HEK293 (cell line): ENCODE data around the gene PARD3.

Experiments used
- BCL6B ChIP-seq: fragments of 450-650 bp; formaldehyde crosslinking; IDR thresholded peaks from 2 replicates; pipeline ENCODE4 v1.5.1; 2017; ENCODE audit warnings: missing biosample characterization, missing genetic modification characterization
- FEZF1 ChIP-seq: fragments of 450-650 bp; formaldehyde crosslinking; IDR thresholded peaks from 2 replicates; pipeline ENCODE4 v1.5.1; 2016; ENCODE audit warnings: missing biosample characterization, missing genetic modification characterization
- GLIS1 ChIP-seq: fragments of 450-650 bp; formaldehyde crosslinking; IDR thresholded peaks from 2 replicates; pipeline ENCODE4 v1.5.1; 2016; ENCODE audit warnings: missing biosample characterization, missing genetic modification characterization
- HOXC10 ChIP-seq: sonication (generic); formaldehyde crosslinking; IDR thresholded peaks from 2 replicates; pipeline ENCODE4 v1.8.1; 2023; ENCODE audit warnings: mild to moderate bottlenecking, missing genetic modification reagents
- SP7 ChIP-seq: fragments of 450-650 bp; formaldehyde crosslinking; IDR thresholded peaks from 2 replicates; pipeline ENCODE4 v1.5.1; 2016; ENCODE audit warnings: missing biosample characterization, missing genetic modification characterization
- TCF7L2 ChIP-seq: IDR thresholded peaks from 2 replicates; pipeline ENCODE4 v1.6.1; 2011; ENCODE audit warnings: low read depth, mild to moderate bottlenecking, inconsistent platforms, low read length, moderate library complexity, borderline replicate concordance
- YY1 ChIP-seq: fragments of 450-650 bp; formaldehyde crosslinking; IDR thresholded peaks from 2 replicates; pipeline ENCODE4 v1.5.1; 2018; ENCODE audit warnings: missing biosample characterization, missing genetic modification characterization
- ZNF114 ChIP-seq: fragments of 450-650 bp; formaldehyde crosslinking; IDR thresholded peaks from 2 replicates; pipeline ENCODE4 v1.5.0; 2017; ENCODE audit warnings: missing biosample characterization, missing genetic modification characterization
- ZNF138 ChIP-seq: fragments of 450-650 bp; formaldehyde crosslinking; IDR thresholded peaks from 2 replicates; pipeline ENCODE4 v1.5.1; 2016; ENCODE audit warnings: missing biosample characterization, missing genetic modification characterization, borderline replicate concordance
- ZNF2 ChIP-seq: fragments of 450-650 bp; formaldehyde crosslinking; IDR thresholded peaks from 2 replicates; pipeline ENCODE4 v1.5.1; 2016; ENCODE audit warnings: missing biosample characterization, missing genetic modification characterization
- ZNF311 ChIP-seq: fragments of 450-650 bp; formaldehyde crosslinking; IDR thresholded peaks from 2 replicates; pipeline ENCODE4 v1.5.1; 2017; ENCODE audit warnings: missing biosample characterization, missing genetic modification characterization, borderline replicate concordance
- ZNF37A ChIP-seq: fragments of 450-650 bp; IDR thresholded peaks from 2 replicates; pipeline ENCODE4 v1.5.1; 2018; ENCODE audit warnings: missing biosample characterization, missing genetic modification characterization
- ZNF558 ChIP-seq: fragments of 450-650 bp; formaldehyde crosslinking; IDR thresholded peaks from 2 replicates; pipeline ENCODE4 v1.5.1; 2016; ENCODE audit warnings: missing biosample characterization, missing genetic modification characterization
- ZNF560 ChIP-seq: fragments of 450-650 bp; formaldehyde crosslinking; IDR thresholded peaks from 2 replicates; pipeline ENCODE4 v1.5.1; 2017; ENCODE audit warnings: missing biosample characterization, missing genetic modification characterization, borderline replicate concordance
- ZNF585B ChIP-seq: fragments of 450-650 bp; formaldehyde crosslinking; IDR thresholded peaks from 2 replicates; pipeline ENCODE4 v1.5.1; 2016; ENCODE audit warnings: missing biosample characterization, missing genetic modification characterization
- ZNF600 ChIP-seq: fragments of 450-650 bp; formaldehyde crosslinking; IDR thresholded peaks from 2 replicates; pipeline ENCODE4 v1.5.1; 2016; ENCODE audit warnings: missing biosample characterization, missing genetic modification characterization
- ZNF621 ChIP-seq: fragments of 450-650 bp; formaldehyde crosslinking; IDR thresholded peaks from 2 replicates; pipeline ENCODE4 v1.5.1; 2017; ENCODE audit warnings: missing biosample characterization, missing genetic modification characterization
- ZNF747 ChIP-seq: fragments of 450-650 bp; formaldehyde crosslinking; IDR thresholded peaks from 2 replicates; pipeline ENCODE4 v1.5.1; 2016; ENCODE audit warnings: missing biosample characterization, missing genetic modification characterization
- ZNF792 ChIP-seq: fragments of 450-650 bp; formaldehyde crosslinking; IDR thresholded peaks from 2 replicates; pipeline ENCODE4 v1.5.1; 2016; ENCODE audit warnings: missing biosample characterization, missing genetic modification characterization
- TF ChIP-seq, protein P1 (sequence below): fragments of 450-650 bp; formaldehyde crosslinking; optimal IDR thresholded peaks from 2 replicates; pipeline ENCODE3; 2016; ENCODE audit warnings: missing biosample characterization, mild to moderate bottlenecking, missing genetic modification characterization
- TF ChIP-seq, protein P2 (sequence below): fragments of 450-650 bp; formaldehyde crosslinking; IDR thresholded peaks from 2 replicates; pipeline ENCODE4 v1.5.1; 2016; ENCODE audit warnings: missing biosample characterization, missing genetic modification characterization
- TF ChIP-seq, protein P3 (sequence below): fragments of 450-650 bp; formaldehyde crosslinking; IDR thresholded peaks from 2 replicates; pipeline ENCODE4 v1.5.1; 2016; ENCODE audit warnings: missing biosample characterization, missing genetic modification characterization, low read depth
- TF ChIP-seq, protein P4 (sequence below): fragments of 450-650 bp; formaldehyde crosslinking; IDR thresholded peaks from 2 replicates; pipeline ENCODE4 v1.5.1; 2017; ENCODE audit warnings: missing biosample characterization, missing genetic modification characterization
- TF ChIP-seq, protein P5 (sequence below): fragments of 450-650 bp; formaldehyde crosslinking; IDR thresholded peaks from 2 replicates; pipeline ENCODE4 v1.5.1; 2017; ENCODE audit warnings: missing biosample characterization, missing genetic modification characterization
- TF ChIP-seq, protein P6 (sequence below): fragments of 450-650 bp; formaldehyde crosslinking; IDR thresholded peaks from 2 replicates; pipeline ENCODE4 v1.5.1; 2016; ENCODE audit warnings: missing biosample characterization, missing genetic modification characterization, low read depth

PARD3 gene

GRCh38 chr10:34808801-34809745 lies 6.0 kb downstream of the PARD3 start (continued):
- peak; percentile 59 for TF ChIP-seq GLIS1 (tag by site-specific recombination)
- TF ChIP-seq ZNF585B (tag by site-specific recombination) = no peak
- TF ChIP-seq, protein P1, sequence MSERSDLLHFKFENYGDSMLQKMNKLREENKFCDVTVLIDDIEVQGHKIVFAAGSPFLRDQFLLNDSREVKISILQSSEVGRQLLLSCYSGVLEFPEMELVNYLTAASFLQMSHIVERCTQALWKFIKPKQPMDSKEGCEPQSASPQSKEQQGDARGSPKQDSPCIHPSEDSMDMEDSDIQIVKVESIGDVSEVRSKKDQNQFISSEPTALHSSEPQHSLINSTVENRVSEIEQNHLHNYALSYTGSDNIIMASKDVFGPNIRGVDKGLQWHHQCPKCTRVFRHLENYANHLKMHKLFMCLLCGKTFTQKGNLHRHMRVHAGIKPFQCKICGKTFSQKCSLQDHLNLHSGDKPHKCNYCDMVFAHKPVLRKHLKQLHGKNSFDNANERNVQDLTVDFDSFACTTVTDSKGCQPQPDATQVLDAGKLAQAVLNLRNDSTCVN = peak; percentile 19
- TF ChIP-seq BCL6B (tag by site-specific recombination) = no peak
- TF ChIP-seq ZNF747 (tag by site-specific recombination) = no peak
- TF ChIP-seq, protein P2, sequence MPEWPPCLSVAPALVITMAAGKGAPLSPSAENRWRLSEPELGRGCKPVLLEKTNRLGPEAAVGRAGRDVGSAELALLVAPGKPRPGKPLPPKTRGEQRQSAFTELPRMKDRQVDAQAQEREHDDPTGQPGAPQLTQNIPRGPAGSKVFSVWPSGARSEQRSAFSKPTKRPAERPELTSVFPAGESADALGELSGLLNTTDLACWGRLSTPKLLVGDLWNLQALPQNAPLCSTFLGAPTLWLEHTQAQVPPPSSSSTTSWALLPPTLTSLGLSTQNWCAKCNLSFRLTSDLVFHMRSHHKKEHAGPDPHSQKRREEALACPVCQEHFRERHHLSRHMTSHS (tag by site-specific recombination) = no peak
- no peak for TF ChIP-seq ZNF311
- no peak for TF ChIP-seq ZNF558 (tag by site-specific recombination)
- no peak for TF ChIP-seq ZNF138
- TF ChIP-seq ZNF37A (tag by site-specific recombination) = no peak
- no peak for TF ChIP-seq HOXC10 (CRISPR knock-in tag)
- no peak for TF ChIP-seq FEZF1
- TF ChIP-seq ZNF600 = peak; percentile 94
- no peak; the same call in 1 of the 2 replicates for TF ChIP-seq ZNF2 (tag by site-specific recombination)
- no peak for TF ChIP-seq ZNF114 (tag by site-specific recombination)
- TF ChIP-seq, protein P3, sequence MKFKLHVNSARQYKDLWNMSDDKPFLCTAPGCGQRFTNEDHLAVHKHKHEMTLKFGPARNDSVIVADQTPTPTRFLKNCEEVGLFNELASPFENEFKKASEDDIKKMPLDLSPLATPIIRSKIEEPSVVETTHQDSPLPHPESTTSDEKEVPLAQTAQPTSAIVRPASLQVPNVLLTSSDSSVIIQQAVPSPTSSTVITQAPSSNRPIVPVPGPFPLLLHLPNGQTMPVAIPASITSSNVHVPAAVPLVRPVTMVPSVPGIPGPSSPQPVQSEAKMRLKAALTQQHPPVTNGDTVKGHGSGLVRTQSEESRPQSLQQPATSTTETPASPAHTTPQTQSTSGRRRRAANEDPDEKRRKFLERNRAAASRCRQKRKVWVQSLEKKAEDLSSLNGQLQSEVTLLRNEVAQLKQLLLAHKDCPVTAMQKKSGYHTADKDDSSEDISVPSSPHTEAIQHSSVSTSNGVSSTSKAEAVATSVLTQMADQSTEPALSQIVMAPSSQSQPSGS (tag by site-specific recombination) = no peak
- TF ChIP-seq SP7 (tag by site-specific recombination) = no peak
- TF ChIP-seq TCF7L2 = no peak
- TF ChIP-seq, protein P4, sequence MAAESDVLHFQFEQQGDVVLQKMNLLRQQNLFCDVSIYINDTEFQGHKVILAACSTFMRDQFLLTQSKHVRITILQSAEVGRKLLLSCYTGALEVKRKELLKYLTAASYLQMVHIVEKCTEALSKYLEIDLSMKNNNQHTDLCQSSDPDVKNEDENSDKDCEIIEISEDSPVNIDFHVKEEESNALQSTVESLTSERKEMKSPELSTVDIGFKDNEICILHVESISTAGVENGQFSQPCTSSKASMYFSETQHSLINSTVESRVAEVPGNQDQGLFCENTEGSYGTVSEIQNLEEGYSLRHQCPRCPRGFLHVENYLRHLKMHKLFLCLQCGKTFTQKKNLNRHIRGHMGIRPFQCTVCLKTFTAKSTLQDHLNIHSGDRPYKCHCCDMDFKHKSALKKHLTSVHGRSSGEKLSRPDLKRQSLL (tag by site-specific recombination) = no peak
- TF ChIP-seq ZNF621 (tag by site-specific recombination) = no peak
- TF ChIP-seq, protein P5, sequence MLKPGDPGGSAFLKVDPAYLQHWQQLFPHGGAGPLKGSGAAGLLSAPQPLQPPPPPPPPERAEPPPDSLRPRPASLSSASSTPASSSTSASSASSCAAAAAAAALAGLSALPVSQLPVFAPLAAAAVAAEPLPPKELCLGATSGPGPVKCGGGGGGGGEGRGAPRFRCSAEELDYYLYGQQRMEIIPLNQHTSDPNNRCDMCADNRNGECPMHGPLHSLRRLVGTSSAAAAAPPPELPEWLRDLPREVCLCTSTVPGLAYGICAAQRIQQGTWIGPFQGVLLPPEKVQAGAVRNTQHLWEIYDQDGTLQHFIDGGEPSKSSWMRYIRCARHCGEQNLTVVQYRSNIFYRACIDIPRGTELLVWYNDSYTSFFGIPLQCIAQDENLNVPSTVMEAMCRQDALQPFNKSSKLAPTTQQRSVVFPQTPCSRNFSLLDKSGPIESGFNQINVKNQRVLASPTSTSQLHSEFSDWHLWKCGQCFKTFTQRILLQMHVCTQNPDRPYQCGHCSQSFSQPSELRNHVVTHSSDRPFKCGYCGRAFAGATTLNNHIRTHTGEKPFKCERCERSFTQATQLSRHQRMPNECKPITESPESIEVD (tag by site-specific recombination) = peak; percentile 70
- TF ChIP-seq ZNF560 = no peak
- no peak for TF ChIP-seq YY1
- TF ChIP-seq ZNF792 (tag by site-specific recombination) = no peak
- TF ChIP-seq, protein P6, sequence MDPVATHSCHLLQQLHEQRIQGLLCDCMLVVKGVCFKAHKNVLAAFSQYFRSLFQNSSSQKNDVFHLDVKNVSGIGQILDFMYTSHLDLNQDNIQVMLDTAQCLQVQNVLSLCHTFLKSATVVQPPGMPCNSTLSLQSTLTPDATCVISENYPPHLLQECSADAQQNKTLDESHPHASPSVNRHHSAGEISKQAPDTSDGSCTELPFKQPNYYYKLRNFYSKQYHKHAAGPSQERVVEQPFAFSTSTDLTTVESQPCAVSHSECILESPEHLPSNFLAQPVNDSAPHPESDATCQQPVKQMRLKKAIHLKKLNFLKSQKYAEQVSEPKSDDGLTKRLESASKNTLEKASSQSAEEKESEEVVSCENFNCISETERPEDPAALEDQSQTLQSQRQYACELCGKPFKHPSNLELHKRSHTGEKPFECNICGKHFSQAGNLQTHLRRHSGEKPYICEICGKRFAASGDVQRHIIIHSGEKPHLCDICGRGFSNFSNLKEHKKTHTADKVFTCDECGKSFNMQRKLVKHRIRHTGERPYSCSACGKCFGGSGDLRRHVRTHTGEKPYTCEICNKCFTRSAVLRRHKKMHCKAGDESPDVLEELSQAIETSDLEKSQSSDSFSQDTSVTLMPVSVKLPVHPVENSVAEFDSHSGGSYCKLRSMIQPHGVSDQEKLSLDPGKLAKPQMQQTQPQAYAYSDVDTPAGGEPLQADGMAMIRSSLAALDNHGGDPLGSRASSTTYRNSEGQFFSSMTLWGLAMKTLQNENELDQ (tag by site-specific recombination) = no peak
